Colonic mucosa (tissue), 4 donors: ENCODE results near the gene FUOM. TPM values are rescaled to one million over a fixed set of nuclear protein-coding genes. Genes with fewer than 3 reads are reported as not detected.
A peak's percentile ranks its signal among the peaks of the same experiment; 100 is the strongest.

Source experiments
- DNase-seq: peaks from one replicate; pipeline ENCODE4 v3.0.0-alpha.2; 2020
- H3K27ac ChIP-seq: fragments of 200-600 bp; one replicate; pipeline ENCODE4 v1.8.0; 2021
- H3K27me3 ChIP-seq: fragments of 200-600 bp; one replicate; pipeline ENCODE4 v1.8.0; 2021
- H3K36me3 ChIP-seq: fragments of 200-600 bp; one replicate; pipeline ENCODE4 v1.8.0; 2021
- H3K4me1 ChIP-seq: fragments of 200-600 bp; one replicate; pipeline ENCODE4 v1.8.0; 2021; ENCODE audit warnings: mild to moderate bottlenecking
- H3K4me3 ChIP-seq: fragments of 200-600 bp; one replicate; pipeline ENCODE4 v1.8.0; 2021
- H3K9ac ChIP-seq, 2 donors: one replicate each; pipeline ENCODE4 v1.7.0; 2013; ENCODE audit warnings: control low read depth in 2 of 2, low read depth in 2 of 2, low read length in 2 of 2
- H3K9me3 ChIP-seq: fragments of 200-600 bp; one replicate; pipeline ENCODE4 v1.8.0; 2021
- CTCF ChIP-seq: fragments of 200-600 bp; IDR thresholded peaks from one replicate; pipeline ENCODE4 v1.8.0; 2022; ENCODE audit warnings: antibody characterized with exemption, mild to moderate bottlenecking
- intact Hi-C: fragments of 100-400 bp; cut with DNase I; formaldehyde crosslinking; loops from one replicate; pipeline ENCODE4 v1.14.1; 2022
- total RNA-seq, 2 donors: library from RNA; stranded (reverse); fragmentation: NEBNext Ultra II Directional in 1 of 2; extraction: Animal tissue kit (Norgen Biotek cat#: 25700) in 1 of 2; gene quantifications; one replicate each; pipeline ENCODE4 v1.2.1, GENCODE V29; 2021
- donor health status: healthy.
- donor health status: DM: no; HTN: no; CAD: no.
- donor health status: DM: no; HTN: no; CAD: no.

Gene FUOM
- total RNA-seq, 2 donors from 2014 or later, result 16.9 to 23.3 TPM

- no peak for TF ChIP-seq CTCF
- intact Hi-C loops, result no loop called here
- H3K4me3 ChIP-seq, result no peak overlapping the region
- no peak overlapping the region for H3K9ac ChIP-seq
- DNase-seq, result no peak
- H3K9me3 ChIP-seq, result no peaks in the 10 kb centered on the region
- no peaks in the 10 kb centered on the region for H3K27me3 ChIP-seq
- H3K27ac ChIP-seq, result no peak overlapping the region
- peaks cover 8% of the 10 kb centered on the region for H3K36me3 ChIP-seq
- H3K4me1 ChIP-seq, result peaks cover 12% of the 10 kb centered on the region
Measured at GRCh38 chr10:133361773-133362441, 4.1 kb upstream of the FUOM start.

- TF ChIP-seq CTCF, result no peak
- no peak overlapping the region for H3K4me3 ChIP-seq
- H3K27me3 ChIP-seq, result no peaks in the 10 kb centered on the region
- no peak overlapping the region for H3K27ac ChIP-seq
- intact Hi-C loops, result no loop called here
- H3K9me3 ChIP-seq, result no peaks in the 10 kb centered on the region
- H3K4me1 ChIP-seq, result peaks cover 16% of the 10 kb centered on the region
- no peak for DNase-seq
- H3K36me3 ChIP-seq, result peaks cover 5% of the 10 kb centered on the region
- no peak overlapping the region for H3K9ac ChIP-seq
Measured at GRCh38 chr10:133361227-133361626, 3.4 kb upstream of the FUOM start.

GRCh38 chr10:133359972-133360610, 2.3 kb upstream of the FUOM start:
- peak; percentile 49 for DNase-seq
- Histone ChIP-seq H3K9me3 (no peaks in the 10 kb centered on the region), H3K4me3 (no peak overlapping the region), H3K9ac (peak overlapping the region in 1 of 2 donors; percentile 41), H3K4me1 (peaks cover 10% of the 10 kb centered on the region), H3K27ac (no peak overlapping the region), H3K36me3 (no peaks in the 10 kb centered on the region), H3K27me3 (no peaks in the 10 kb centered on the region)
- TF ChIP-seq CTCF, result no peak
- intact Hi-C loops, result no loop called here

- no peak for TF ChIP-seq CTCF
- Histone ChIP-seq H3K27ac (no peak overlapping the region), H3K4me3 (no peak overlapping the region), H3K9ac (peak overlapping the region in 1 of 2 donors; percentile 41), H3K9me3 (no peaks in the 10 kb centered on the region), H3K4me1 (peaks cover 7% of the 10 kb centered on the region), H3K36me3 (no peaks in the 10 kb centered on the region), H3K27me3 (no peaks in the 10 kb centered on the region)
- intact Hi-C loops, result no loop called here
- DNase-seq, result peak; percentile 77
Measured at GRCh38 chr10:133359554-133359971, 1.7 kb upstream of the FUOM start.

- no peak overlapping the region for H3K9ac ChIP-seq
- H3K36me3 ChIP-seq, result no peaks in the 10 kb centered on the region
- H3K27ac ChIP-seq, result no peak overlapping the region
- peaks cover 7% of the 10 kb centered on the region for H3K4me1 ChIP-seq
- H3K27me3 ChIP-seq, result no peaks in the 10 kb centered on the region
- DNase-seq, result no peak
- H3K4me3 ChIP-seq, result no peak overlapping the region
- intact Hi-C loops, result no loop called here
- H3K9me3 ChIP-seq, result no peaks in the 10 kb centered on the region
- no peak for TF ChIP-seq CTCF
Measured at GRCh38 chr10:133358925-133359310, 1.1 kb upstream of the FUOM start.
